Endothelial cell of umbilical vein (primary cell): Measurements from ENCODE around the gene CDH19. TPM values are rescaled to one million over a fixed set of nuclear protein-coding genes. Genes with fewer than 3 reads are reported as not detected.

Experiments
- BruUV-seq: library from RNA; stranded (reverse); fragments of 400-500 nt; replicated peaks from 2 replicates; lab custom pipeline; 2021; lab: Mats Ljungman, UMichigan
- CTCF ChIA-PET: fragments of 300-600, 350-600 bp; sonication (Branson Sonifier 250); formaldehyde crosslinking; loops from one replicate; lab custom pipeline; 2021; ENCODE audit warnings: antibody characterized with exemption, inconsistent platforms; lab: Charles Lee
- POLR2A ChIA-PET: fragments of 300-600, 350-600 bp; sonication (Branson Sonifier 250); formaldehyde crosslinking; loops from one replicate; lab custom pipeline; 2021; ENCODE audit warnings: antibody characterized with exemption, inconsistent platforms; lab: Charles Lee
- DNase-seq: peaks from one replicate; pipeline ENCODE4 v3.0.0-alpha.2; 2011; ENCODE audit warnings: low read depth, low spot score
- FAIRE-seq: peaks from 2 replicates; lab custom pipeline; 2011; peaks lifted over from hg19 to GRCh38; lab: Jason Lieb, UNC
- H2AFZ ChIP-seq: 2 replicates; pipeline ENCODE4 v1.6.0; 2012; ENCODE audit warnings: low read depth, low read length, control low read depth, inconsistent platforms
- H3K27ac ChIP-seq: 2 replicates; pipeline ENCODE4 v1.5.1; 2011; ENCODE audit warnings: low read depth, mild to moderate bottlenecking, control low read depth, low read length, moderate library complexity; ENCODE audit not compliant: insufficient read depth
- H3K27me3 ChIP-seq, 2 experiments: 2 replicates each; pipeline versions ENCODE4 v1.6.0 to v1.6.1; 2011; ENCODE audit warnings: low read length in 2 of 2, mixed read lengths in 1 of 2; ENCODE audit not compliant: control insufficient read depth in 2 of 2, insufficient read depth in 2 of 2
- H3K36me3 ChIP-seq, 2 experiments: 2 replicates in 1 of 2; 3 replicates in 1 of 2; pipeline ENCODE4 v1.5.1; 2011; ENCODE audit warnings: low read length in 2 of 2, mild to moderate bottlenecking in 1 of 2, moderate library complexity in 1 of 2; ENCODE audit not compliant: control insufficient read depth in 2 of 2, insufficient read depth in 2 of 2; ENCODE audit errors: extremely low read depth in 1 of 2
- H3K4me1 ChIP-seq: 3 replicates; pipeline ENCODE4 v1.5.1; 2011; ENCODE audit warnings: mild to moderate bottlenecking, low read length; ENCODE audit not compliant: control insufficient read depth, insufficient read depth; ENCODE audit errors: extremely low read depth
- H3K4me2 ChIP-seq: 2 replicates; pipeline ENCODE4 v1.6.1; 2011; ENCODE audit warnings: low read length, control low read depth, mixed read lengths; ENCODE audit not compliant: insufficient read depth
- H3K4me3 ChIP-seq, 3 experiments: fragments of 200-600 bp in 1 of 3; sonication (generic), shearing (Covaris generic) in 1 of 3; replicated peaks in 1 of 3; 2 replicates each; pipeline ENCODE4 v1.5.1; 2011 to 2016; ENCODE audit warnings: control low read depth in 3 of 3, low read length in 3 of 3, mild to moderate bottlenecking in 2 of 3, inconsistent platforms in 1 of 3, low read depth in 1 of 3, moderate library complexity in 1 of 3; ENCODE audit not compliant: insufficient read depth in 1 of 3
- H3K79me2 ChIP-seq: 2 replicates; pipeline ENCODE4 v1.6.0; 2012; ENCODE audit warnings: low read length, inconsistent platforms; ENCODE audit not compliant: control insufficient read depth, insufficient read depth
- H3K9ac ChIP-seq: replicated peaks from 2 replicates; pipeline ENCODE3; 2011; ENCODE audit warnings: low read length, control low read depth; ENCODE audit not compliant: insufficient read depth; ENCODE audit errors: extremely low read depth
- H3K9me1 ChIP-seq: replicated peaks from 3 replicates; pipeline ENCODE4 v1.6.0; 2011; ENCODE audit warnings: mild to moderate bottlenecking, low read length; ENCODE audit not compliant: control insufficient read depth, insufficient read depth; ENCODE audit errors: extremely low read depth
- H3K9me3 ChIP-seq: replicated peaks from 2 replicates; pipeline ENCODE4 v1.5.1; 2012; ENCODE audit warnings: low read length, inconsistent platforms; ENCODE audit not compliant: control insufficient read depth, insufficient read depth
- H4K20me1 ChIP-seq: replicated peaks from 2 replicates; pipeline ENCODE3; 2011; ENCODE audit warnings: mild to moderate bottlenecking, low read length; ENCODE audit not compliant: control insufficient read depth, insufficient read depth; ENCODE audit errors: extremely low read depth
- EZH2 ChIP-seq: IDR thresholded peaks from 2 replicates; pipeline ENCODE4 v1.6.1; 2012; ENCODE audit warnings: borderline replicate concordance, low read depth, mild to moderate bottlenecking, moderate library complexity, low read length, inconsistent platforms; ENCODE audit not compliant: severe bottlenecking
- FOS ChIP-seq: IDR thresholded peaks from 2 replicates; pipeline ENCODE4 v1.6.1; 2011; ENCODE audit warnings: mild to moderate bottlenecking, low read length, moderate library complexity, borderline replicate concordance; ENCODE audit not compliant: insufficient read depth
- GATA2 ChIP-seq: IDR thresholded peaks from 2 replicates; pipeline ENCODE4 v1.7.0; 2011; ENCODE audit warnings: low read depth, mild to moderate bottlenecking, moderate library complexity, mixed read lengths, low read length; ENCODE audit not compliant: insufficient read length, insufficient read depth
- JUN ChIP-seq: IDR thresholded peaks from 2 replicates; pipeline ENCODE4 v1.6.1; 2011; ENCODE audit warnings: borderline replicate concordance, low read depth; ENCODE audit not compliant: insufficient read length, insufficient read depth
- MYC ChIP-seq: IDR thresholded peaks from one replicate; pipeline ENCODE4 v1.6.1; 2011; ENCODE audit warnings: mild to moderate bottlenecking, low read depth, low read length
- POLR2A ChIP-seq: IDR thresholded peaks from 2 replicates; pipeline ENCODE4 v1.6.1; 2012; ENCODE audit warnings: low read depth, mild to moderate bottlenecking, control low read depth, low read length
- POLR2AphosphoS5 ChIP-seq: IDR thresholded peaks from 2 replicates; pipeline ENCODE4 v1.6.1; 2012; ENCODE audit warnings: low read depth, mild to moderate bottlenecking, control low read depth, low read length, moderate library complexity; ENCODE audit not compliant: insufficient read depth
- dilution Hi-C: fragments of 300-500 bp; cut with MboI; formaldehyde crosslinking; loops from one replicate; pipeline ENCODE4 v1.15.0; 2019; ENCODE audit warnings: low sequenced_read_pairs; ENCODE audit not compliant: extremely low pct_ligation_motif_present
- intact Hi-C: fragments of 100-400 bp; cut with micrococcal nuclease; formaldehyde crosslinking; loops from one replicate; pipeline ENCODE4 v1.10.0; 2022
- polyA plus RNA-seq, 4 experiments: library from polyadenylated mRNA; depleted of rRNA in 3 of 4; stranded (reverse) in 3 of 4; unstranded in 1 of 4; fragments of >200 nt; gene quantifications; 2 replicates each; pipeline versions ENCODE4 v1.2.1 to v1.2.3, GENCODE V29; 2011 to 2012; ENCODE audit warnings: missing spikeins in 1 of 4
- total RNA-seq: library from RNA; stranded (reverse); gene quantifications from 2 replicates; pipeline ENCODE4 v1.2.3, GENCODE V29; 2021
- TF ChIP-seq, protein P1 (sequence below): IDR thresholded peaks from 2 replicates; pipeline ENCODE4 v1.6.1; 2011; ENCODE audit not compliant: insufficient read depth, insufficient read length
- TF ChIP-seq, protein P2 (sequence below), 2 donors: IDR thresholded peaks; 1 replicate in 1 of 2; 2 replicates in 1 of 2; pipeline ENCODE4 v1.5.1; 2011; ENCODE audit warnings: low read length in 2 of 2, mild to moderate bottlenecking in 2 of 2, moderate library complexity in 2 of 2, control low read depth in 1 of 2, inconsistent platforms in 1 of 2, low read depth in 1 of 2; ENCODE audit not compliant: insufficient read depth in 1 of 2; ENCODE audit errors: extremely low read depth in 1 of 2

The CDH19 gene
- total and polyA plus RNA-seq, 2 donors (not counting 3 experiments of a cell fraction or from before 2014, with no cell fraction given) = not detected

DNA sequence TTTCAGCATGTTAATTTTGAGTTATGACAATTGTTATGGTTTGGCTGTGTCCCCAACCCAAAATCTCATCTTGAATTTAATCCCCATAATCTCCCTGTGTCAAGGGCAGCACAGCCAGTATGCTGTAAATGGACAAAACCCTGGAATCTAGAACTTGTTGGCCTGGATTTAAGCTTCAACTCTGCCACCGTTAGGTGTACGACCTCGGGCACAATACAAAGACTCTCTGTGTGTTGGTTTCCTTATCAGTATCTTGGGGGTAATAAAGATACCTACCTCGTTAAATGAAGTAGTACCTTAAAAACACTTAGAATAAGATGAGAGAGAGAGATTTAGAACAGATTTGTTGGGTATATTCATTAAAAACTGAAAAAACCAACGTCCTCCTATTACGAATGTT lies 106.5 kb downstream of the CDH19 start:
- Histone ChIP-seq H3K27ac (no peak overlapping the region), H3K9ac (no peak overlapping the region), H3K4me1 (no peaks in the 10 kb centered on the region), H3K9me1 (no peaks in the 10 kb centered on the region), H3K9me3 (no peaks in the 10 kb centered on the region), H3K4me3 (no peak overlapping the region), H3K36me3 (no peaks in the 10 kb centered on the region), H3K79me2 (no peaks in the 10 kb centered on the region), H4K20me1 (no peaks in the 10 kb centered on the region), H3K4me2 (no peak overlapping the region), H3K27me3 (peaks cover 0 to 2% of the 10 kb centered on the region in 2 experiments), H2AFZ (no peak overlapping the region)
- dilution Hi-C loops (no loop called here), intact Hi-C loops (no loop called here)
- BruUV-seq = no TSS peak
- ChIA-PET POLR2A (no interaction called here), CTCF (no interaction called here)
- TF ChIP-seq, protein P1, sequence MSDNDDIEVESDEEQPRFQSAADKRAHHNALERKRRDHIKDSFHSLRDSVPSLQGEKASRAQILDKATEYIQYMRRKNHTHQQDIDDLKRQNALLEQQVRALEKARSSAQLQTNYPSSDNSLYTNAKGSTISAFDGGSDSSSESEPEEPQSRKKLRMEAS = no peak
- TF ChIP-seq POLR2A = no peak
- no peak for TF ChIP-seq EZH2
- no peak for TF ChIP-seq JUN
- no peak for TF ChIP-seq POLR2AphosphoS5
- no peak for TF ChIP-seq MYC
- no peak for TF ChIP-seq GATA2
- TF ChIP-seq, protein P2, sequence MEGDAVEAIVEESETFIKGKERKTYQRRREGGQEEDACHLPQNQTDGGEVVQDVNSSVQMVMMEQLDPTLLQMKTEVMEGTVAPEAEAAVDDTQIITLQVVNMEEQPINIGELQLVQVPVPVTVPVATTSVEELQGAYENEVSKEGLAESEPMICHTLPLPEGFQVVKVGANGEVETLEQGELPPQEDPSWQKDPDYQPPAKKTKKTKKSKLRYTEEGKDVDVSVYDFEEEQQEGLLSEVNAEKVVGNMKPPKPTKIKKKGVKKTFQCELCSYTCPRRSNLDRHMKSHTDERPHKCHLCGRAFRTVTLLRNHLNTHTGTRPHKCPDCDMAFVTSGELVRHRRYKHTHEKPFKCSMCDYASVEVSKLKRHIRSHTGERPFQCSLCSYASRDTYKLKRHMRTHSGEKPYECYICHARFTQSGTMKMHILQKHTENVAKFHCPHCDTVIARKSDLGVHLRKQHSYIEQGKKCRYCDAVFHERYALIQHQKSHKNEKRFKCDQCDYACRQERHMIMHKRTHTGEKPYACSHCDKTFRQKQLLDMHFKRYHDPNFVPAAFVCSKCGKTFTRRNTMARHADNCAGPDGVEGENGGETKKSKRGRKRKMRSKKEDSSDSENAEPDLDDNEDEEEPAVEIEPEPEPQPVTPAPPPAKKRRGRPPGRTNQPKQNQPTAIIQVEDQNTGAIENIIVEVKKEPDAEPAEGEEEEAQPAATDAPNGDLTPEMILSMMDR (IDR thresholded peaks at IDR 0.05; ENCODE audit: extremely low read depth in 1 of 2, insufficient read depth in 1 of 2, low read depth in 1 of 2, low read length in 2 of 2) = no peak
- TF ChIP-seq FOS = no peak
- no peak for FAIRE-seq
- no peak for DNase-seq
